ENCODE measurements around the gene GRAMD1B. TPM values are rescaled to one million over a fixed set of nuclear protein-coding genes. Genes with fewer than 3 reads are reported as not detected.

The GRAMD1B gene
- total RNA-seq, 4 donors from 2014 or later = 27.5 to 37.2 (median 30.6) TPM

GRCh38 chr11:123448823-123449222 is 18.8 kb downstream of the GRAMD1B start:
- 57 to 71% methylated on average over 8 of the region's 8 CpGs for WGBS, 2 donors
- H3K4me1 ChIP-seq = no peaks in the 10 kb centered on the region
- no peak overlapping the region for H3K27ac ChIP-seq
- H3K36me3 ChIP-seq = no peaks in the 10 kb centered on the region
- TF ChIP-seq EP300 (IDR thresholded peaks at IDR 0.05) (no peak), POLR2A (IDR thresholded peaks at IDR 0.05) (no peak)
- TF ChIP-seq, protein P1, sequence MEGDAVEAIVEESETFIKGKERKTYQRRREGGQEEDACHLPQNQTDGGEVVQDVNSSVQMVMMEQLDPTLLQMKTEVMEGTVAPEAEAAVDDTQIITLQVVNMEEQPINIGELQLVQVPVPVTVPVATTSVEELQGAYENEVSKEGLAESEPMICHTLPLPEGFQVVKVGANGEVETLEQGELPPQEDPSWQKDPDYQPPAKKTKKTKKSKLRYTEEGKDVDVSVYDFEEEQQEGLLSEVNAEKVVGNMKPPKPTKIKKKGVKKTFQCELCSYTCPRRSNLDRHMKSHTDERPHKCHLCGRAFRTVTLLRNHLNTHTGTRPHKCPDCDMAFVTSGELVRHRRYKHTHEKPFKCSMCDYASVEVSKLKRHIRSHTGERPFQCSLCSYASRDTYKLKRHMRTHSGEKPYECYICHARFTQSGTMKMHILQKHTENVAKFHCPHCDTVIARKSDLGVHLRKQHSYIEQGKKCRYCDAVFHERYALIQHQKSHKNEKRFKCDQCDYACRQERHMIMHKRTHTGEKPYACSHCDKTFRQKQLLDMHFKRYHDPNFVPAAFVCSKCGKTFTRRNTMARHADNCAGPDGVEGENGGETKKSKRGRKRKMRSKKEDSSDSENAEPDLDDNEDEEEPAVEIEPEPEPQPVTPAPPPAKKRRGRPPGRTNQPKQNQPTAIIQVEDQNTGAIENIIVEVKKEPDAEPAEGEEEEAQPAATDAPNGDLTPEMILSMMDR (IDR thresholded peaks at IDR 0.05) = no peak
- H3K4me3 ChIP-seq = no peak overlapping the region
- no peaks in the 10 kb centered on the region for H3K27me3 ChIP-seq
- no peaks in the 10 kb centered on the region for H3K9me3 ChIP-seq
- DNase-seq (ENCODE audit: low spot score in 2 of 2) = no peak

- H3K36me3 ChIP-seq = no peaks in the 10 kb centered on the region
- DNase-seq (ENCODE audit: low spot score in 2 of 2) = no peak
- H3K4me3 ChIP-seq = no peak overlapping the region
- TF ChIP-seq EP300 (IDR thresholded peaks at IDR 0.05) (no peak), POLR2A (IDR thresholded peaks at IDR 0.05) (no peak)
- TF ChIP-seq, protein P1 (IDR thresholded peaks at IDR 0.05) = no peak
- H3K9me3 ChIP-seq = no peaks in the 10 kb centered on the region
- H3K27me3 ChIP-seq = no peaks in the 10 kb centered on the region
- no peak overlapping the region for H3K27ac ChIP-seq
- H3K4me1 ChIP-seq = no peaks in the 10 kb centered on the region
Observed at GRCh38 chr11:123449436-123449835, 19.4 kb downstream of the GRAMD1B start.

GRCh38 chr11:123450623-123451022 is 20.6 kb downstream of the GRAMD1B start:
- Histone ChIP-seq H3K27me3 (no peaks in the 10 kb centered on the region), H3K27ac (peak overlapping the region in 1 of 4 donors; percentile 52), H3K4me1 (no peaks in the 10 kb centered on the region), H3K4me3 (no peak overlapping the region), H3K36me3 (no peaks in the 10 kb centered on the region), H3K9me3 (no peaks in the 10 kb centered on the region)
- 88 to 90% methylated on average over 3 of the region's 3 CpGs for WGBS, 2 donors
- no peak for DNase-seq (ENCODE audit: low spot score in 2 of 2)
- TF ChIP-seq POLR2A (IDR thresholded peaks at IDR 0.05) (no peak), EP300 (IDR thresholded peaks at IDR 0.05) (no peak)
- TF ChIP-seq, protein P1 (IDR thresholded peaks at IDR 0.05) = no peak

DNA sequence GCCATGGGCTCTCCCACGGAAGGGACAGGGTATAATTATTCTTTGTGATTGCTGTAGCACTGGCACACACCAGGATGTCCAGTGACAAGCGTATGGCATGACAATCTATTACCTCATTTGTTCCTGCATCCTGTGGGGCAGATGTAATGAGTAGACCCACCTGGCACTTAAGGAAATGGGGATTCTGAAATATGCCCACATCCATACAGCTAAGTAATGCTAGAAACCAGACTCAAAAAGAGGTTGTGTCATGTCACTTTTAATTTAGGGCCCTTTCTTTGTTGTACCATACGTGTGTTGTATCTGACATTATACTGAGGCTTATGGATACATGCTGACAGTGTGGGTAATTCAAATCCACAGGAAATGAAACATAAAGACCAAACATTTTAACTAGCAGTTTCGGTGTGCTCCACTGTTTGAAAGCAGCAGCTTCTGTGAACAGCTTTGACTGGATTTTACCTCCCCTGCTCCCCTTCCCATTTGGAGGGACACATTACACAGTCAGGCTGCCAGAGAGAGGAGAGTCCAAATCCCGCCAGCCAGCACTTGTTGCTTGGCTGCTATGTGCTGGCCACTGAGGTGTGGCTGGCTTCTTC is 21.2 kb downstream of the GRAMD1B start:
- no peaks in the 10 kb centered on the region for H3K4me1 ChIP-seq
- TF ChIP-seq, protein P1 (IDR thresholded peaks at IDR 0.05) = no peak
- 78 to 80% methylated on average over 5 of the region's 5 CpGs for WGBS, 2 donors
- no peak overlapping the region for H3K4me3 ChIP-seq
- peak overlapping the region in 1 of 4 donors; percentile 52 for H3K27ac ChIP-seq
- H3K36me3 ChIP-seq = no peaks in the 10 kb centered on the region
- H3K9me3 ChIP-seq = no peaks in the 10 kb centered on the region
- DNase-seq (ENCODE audit: low spot score in 2 of 2) = no peak
- H3K27me3 ChIP-seq = no peaks in the 10 kb centered on the region

GRCh38 chr11:123452794-123453193 is 22.7 kb downstream of the GRAMD1B start:
- Histone ChIP-seq H3K36me3 (no peaks in the 10 kb centered on the region), H3K9me3 (no peaks in the 10 kb centered on the region), H3K27ac (peak overlapping the region in 2 of 4 donors; percentile 34 to 38), H3K4me1 (no peaks in the 10 kb centered on the region), H3K27me3 (no peaks in the 10 kb centered on the region), H3K4me3 (no peak overlapping the region)
- no peak for TF ChIP-seq EP300 (IDR thresholded peaks at IDR 0.05)
- TF ChIP-seq POLR2A (IDR thresholded peaks at IDR 0.05) = no peak
- TF ChIP-seq, protein P1 (IDR thresholded peaks at IDR 0.05) = no peak
- WGBS, 2 donors = 83 to 85% methylated on average over 1 of the region's 1 CpG
- DNase-seq (ENCODE audit: low spot score in 2 of 2) = no peak

Measured in tibial nerve (tissue), 4 donors.